Nephron (organoid): ENCODE measurements around the gene GREB1.

Experiments
- H3K27ac Mint-ChIP-seq, 3 experiments: 2 replicates each; pipeline ENCODE4 v1.8.0; 2020; ENCODE audit warnings: mixed read lengths in 3 of 3, mild to moderate bottlenecking in 2 of 3, moderate library complexity in 1 of 3
- H3K27me3 Mint-ChIP-seq: 2 replicates; pipeline ENCODE4 v1.8.0; 2021; ENCODE audit warnings: low read depth, mild to moderate bottlenecking, moderate library complexity, mixed read lengths
- H3K36me3 Mint-ChIP-seq: 2 replicates; pipeline ENCODE4 v1.8.0; 2020; ENCODE audit warnings: low read depth, mixed read lengths
- H3K4me1 Mint-ChIP-seq: 2 replicates; pipeline ENCODE4 v1.8.0; 2020; ENCODE audit warnings: mixed read lengths
- H3K4me3 Mint-ChIP-seq, 3 experiments: 2 replicates each; pipeline ENCODE4 v1.8.0; 2020; ENCODE audit warnings: mild to moderate bottlenecking in 3 of 3, mixed read lengths in 3 of 3, moderate library complexity in 2 of 3
- H3K9me3 Mint-ChIP-seq: 2 replicates; pipeline ENCODE4 v1.8.0; 2020; ENCODE audit warnings: mixed read lengths
- CTCF ChIP-seq, 3 experiments: fragments of 200-600 bp; sonication (generic); IDR thresholded peaks; one replicate each; pipeline ENCODE4 v1.5.0; 2021; ENCODE audit warnings: antibody characterized with exemption in 3 of 3; ENCODE audit not compliant: unreplicated experiment in 3 of 3

GREB1 gene

GRCh38 chr2:11617527-11617926 lies 83.7 kb downstream of the GREB1 start:
- Mint-ChIP-seq H3K27me3 (no peaks in the 10 kb centered on the region), H3K9me3 (no peaks in the 10 kb centered on the region), H3K4me3 (no peak overlapping the region), H3K4me1 (no peaks in the 10 kb centered on the region), H3K27ac (no peak overlapping the region), H3K36me3 (peaks cover 42% of the 10 kb centered on the region)
- no peak for TF ChIP-seq CTCF (IDR thresholded peaks at IDR 0.05; ENCODE audit: unreplicated experiment in 3 of 3)

- no peaks in the 10 kb centered on the region for H3K9me3 Mint-ChIP-seq
- H3K27me3 Mint-ChIP-seq: no peaks in the 10 kb centered on the region
- no peak overlapping the region for H3K27ac Mint-ChIP-seq
- peaks cover 44% of the 10 kb centered on the region for H3K36me3 Mint-ChIP-seq
- no peaks in the 10 kb centered on the region for H3K4me1 Mint-ChIP-seq
- H3K4me3 Mint-ChIP-seq: no peak overlapping the region
- TF ChIP-seq CTCF (IDR thresholded peaks at IDR 0.05; ENCODE audit: unreplicated experiment in 3 of 3): no peak
Measured at GRCh38 chr2:11617984-11618707, 84.3 kb downstream of the GREB1 start.

GRCh38 chr2:11618708-11619062 lies 84.8 kb downstream of the GREB1 start:
- no peaks in the 10 kb centered on the region for H3K27me3 Mint-ChIP-seq
- H3K9me3 Mint-ChIP-seq: no peaks in the 10 kb centered on the region
- no peaks in the 10 kb centered on the region for H3K4me1 Mint-ChIP-seq
- H3K27ac Mint-ChIP-seq: no peak overlapping the region
- no peak for TF ChIP-seq CTCF (IDR thresholded peaks at IDR 0.05; ENCODE audit: unreplicated experiment in 3 of 3)
- H3K4me3 Mint-ChIP-seq: no peak overlapping the region
- H3K36me3 Mint-ChIP-seq: peaks cover 48% of the 10 kb centered on the region

- Mint-ChIP-seq H3K9me3 (no peaks in the 10 kb centered on the region), H3K4me1 (no peaks in the 10 kb centered on the region), H3K4me3 (no peak overlapping the region), H3K36me3 (peaks cover 55% of the 10 kb centered on the region), H3K27me3 (no peaks in the 10 kb centered on the region), H3K27ac (no peak overlapping the region)
- no peak for TF ChIP-seq CTCF (IDR thresholded peaks at IDR 0.05; ENCODE audit: unreplicated experiment in 3 of 3)
Measured at GRCh38 chr2:11621410-11621809, 87.6 kb downstream of the GREB1 start.

- no peak overlapping the region for H3K27ac Mint-ChIP-seq
- no peaks in the 10 kb centered on the region for H3K4me1 Mint-ChIP-seq
- peaks cover 57% of the 10 kb centered on the region for H3K36me3 Mint-ChIP-seq
- no peak overlapping the region for H3K4me3 Mint-ChIP-seq
- peaks cover 2% of the 10 kb centered on the region for H3K9me3 Mint-ChIP-seq
- no peak for TF ChIP-seq CTCF (IDR thresholded peaks at IDR 0.05; ENCODE audit: unreplicated experiment in 3 of 3)
- H3K27me3 Mint-ChIP-seq: no peaks in the 10 kb centered on the region
Measured at GRCh38 chr2:11622611-11623010, 88.8 kb downstream of the GREB1 start.

GRCh38 chr2:11624893-11625292 lies 91.0 kb downstream of the GREB1 start:
- H3K4me1 Mint-ChIP-seq: no peaks in the 10 kb centered on the region
- H3K27me3 Mint-ChIP-seq: no peaks in the 10 kb centered on the region
- H3K36me3 Mint-ChIP-seq: peaks cover 66% of the 10 kb centered on the region
- H3K4me3 Mint-ChIP-seq: no peak overlapping the region
- TF ChIP-seq CTCF (IDR thresholded peaks at IDR 0.05; ENCODE audit: unreplicated experiment in 3 of 3): no peak
- H3K27ac Mint-ChIP-seq: no peak overlapping the region
- peaks cover 2% of the 10 kb centered on the region for H3K9me3 Mint-ChIP-seq
